ACC112 (cell line): ENCODE data around the gene CATSPER3.

Experiments
- H2AFZ ChIP-seq: fragments of 200-600 bp; sonication (generic); one replicate; pipeline ENCODE4 v1.6.0; 2017; ENCODE audit warnings: antibody characterized with exemption, low read length; ENCODE audit not compliant: unreplicated experiment
- H3K27ac ChIP-seq: fragments of 200-600 bp; sonication (generic); 2 replicates; pipeline ENCODE4 v1.5.1; 2014; ENCODE audit warnings: low read depth, mild to moderate bottlenecking, antibody characterized with exemption, low read length, moderate library complexity
- H3K27me3 ChIP-seq: fragments of 200-600 bp; sonication (generic); 2 replicates; pipeline ENCODE4 v1.6.1; 2014; ENCODE audit warnings: mild to moderate bottlenecking, antibody characterized with exemption, low read length, moderate library complexity, mixed read lengths; ENCODE audit not compliant: insufficient read depth
- H3K36me3 ChIP-seq: fragments of 200-600 bp; sonication (generic); 2 replicates; pipeline ENCODE4 v1.6.1; 2016; ENCODE audit warnings: mild to moderate bottlenecking, antibody characterized with exemption, low read length, moderate library complexity, mixed read lengths; ENCODE audit not compliant: insufficient read depth
- H3K4me1 ChIP-seq: fragments of 200-600 bp; sonication (generic); one replicate; pipeline ENCODE4 v1.6.1; 2016; ENCODE audit warnings: low read length, mixed read lengths; ENCODE audit not compliant: insufficient read depth, unreplicated experiment, control insufficient read depth
- H3K4me3 ChIP-seq: fragments of 200-600 bp; sonication (generic); 2 replicates; pipeline ENCODE4 v1.5.1; 2014; ENCODE audit warnings: mild to moderate bottlenecking, low read depth, low read length
- H3K79me2 ChIP-seq: fragments of 200-600 bp; sonication (generic); one replicate; pipeline ENCODE4 v1.6.0; 2016; ENCODE audit warnings: low read length; ENCODE audit not compliant: control insufficient read depth, unreplicated experiment, insufficient read depth

Gene CATSPER3

GRCh38 chr5:135011355-135012032 lies 43.8 kb downstream of the CATSPER3 start:
- Histone ChIP-seq H3K27me3 (no peaks in the 10 kb centered on the region), H3K4me3 (no peak overlapping the region), H3K36me3 (no peaks in the 10 kb centered on the region), H3K4me1 (no peaks in the 10 kb centered on the region), H2AFZ (no peak overlapping the region), H3K79me2 (no peaks in the 10 kb centered on the region), H3K27ac (no peak overlapping the region)

- Histone ChIP-seq H3K27ac (no peak overlapping the region), H3K79me2 (no peaks in the 10 kb centered on the region), H3K4me1 (no peaks in the 10 kb centered on the region), H3K27me3 (no peaks in the 10 kb centered on the region), H2AFZ (no peak overlapping the region), H3K4me3 (no peak overlapping the region), H3K36me3 (no peaks in the 10 kb centered on the region)
These were observed 44.4 kb downstream of the CATSPER3 start for GRCh38 chr5:135012033-135012588.

GRCh38 chr5:135012951-135013391 lies 45.3 kb downstream of the CATSPER3 start:
- Histone ChIP-seq H3K79me2 (no peaks in the 10 kb centered on the region), H3K4me1 (no peaks in the 10 kb centered on the region), H3K27me3 (no peaks in the 10 kb centered on the region), H3K4me3 (no peak overlapping the region), H3K27ac (no peak overlapping the region), H2AFZ (no peak overlapping the region), H3K36me3 (no peaks in the 10 kb centered on the region)

GRCh38 chr5:135013445-135013844 lies 45.7 kb downstream of the CATSPER3 start:
- no peak overlapping the region for H3K4me3 ChIP-seq
- H3K27me3 ChIP-seq, result no peaks in the 10 kb centered on the region
- H3K27ac ChIP-seq, result no peak overlapping the region
- H3K36me3 ChIP-seq, result no peaks in the 10 kb centered on the region
- H3K79me2 ChIP-seq, result no peaks in the 10 kb centered on the region
- H2AFZ ChIP-seq, result no peak overlapping the region
- H3K4me1 ChIP-seq, result no peaks in the 10 kb centered on the region

- no peaks in the 10 kb centered on the region for H3K27me3 ChIP-seq
- H3K79me2 ChIP-seq, result no peaks in the 10 kb centered on the region
- no peak overlapping the region for H3K4me3 ChIP-seq
- no peaks in the 10 kb centered on the region for H3K36me3 ChIP-seq
- H3K27ac ChIP-seq, result no peak overlapping the region
- no peaks in the 10 kb centered on the region for H3K4me1 ChIP-seq
- no peak overlapping the region for H2AFZ ChIP-seq
These were observed 46.4 kb downstream of the CATSPER3 start for GRCh38 chr5:135013947-135014570.

GRCh38 chr5:135015942-135016341 lies 48.2 kb downstream of the CATSPER3 start:
- Histone ChIP-seq H2AFZ (no peak overlapping the region), H3K4me3 (no peak overlapping the region), H3K36me3 (no peaks in the 10 kb centered on the region), H3K27ac (no peak overlapping the region), H3K79me2 (no peaks in the 10 kb centered on the region), H3K27me3 (no peaks in the 10 kb centered on the region), H3K4me1 (no peaks in the 10 kb centered on the region)

- no peak overlapping the region for H2AFZ ChIP-seq
- H3K27me3 ChIP-seq, result no peaks in the 10 kb centered on the region
- no peaks in the 10 kb centered on the region for H3K4me1 ChIP-seq
- no peak overlapping the region for H3K4me3 ChIP-seq
- H3K36me3 ChIP-seq, result no peaks in the 10 kb centered on the region
- no peaks in the 10 kb centered on the region for H3K79me2 ChIP-seq
- H3K27ac ChIP-seq, result no peak overlapping the region
These were observed 49.2 kb downstream of the CATSPER3 start for GRCh38 chr5:135016861-135017290.

- no peak overlapping the region for H3K4me3 ChIP-seq
- H3K4me1 ChIP-seq, result no peaks in the 10 kb centered on the region
- H3K36me3 ChIP-seq, result no peaks in the 10 kb centered on the region
- no peak overlapping the region for H3K27ac ChIP-seq
- no peaks in the 10 kb centered on the region for H3K27me3 ChIP-seq
- no peak overlapping the region for H2AFZ ChIP-seq
- no peaks in the 10 kb centered on the region for H3K79me2 ChIP-seq
These were observed 50.8 kb downstream of the CATSPER3 start for GRCh38 chr5:135018457-135018856.

- Histone ChIP-seq H3K36me3 (no peaks in the 10 kb centered on the region), H3K27ac (no peak overlapping the region), H3K4me1 (no peaks in the 10 kb centered on the region), H2AFZ (no peak overlapping the region), H3K79me2 (no peaks in the 10 kb centered on the region), H3K4me3 (no peak overlapping the region), H3K27me3 (no peaks in the 10 kb centered on the region)
These were observed 51.6 kb downstream of the CATSPER3 start for GRCh38 chr5:135019314-135019713.

GRCh38 chr5:135020111-135020895 lies 52.6 kb downstream of the CATSPER3 start:
- no peaks in the 10 kb centered on the region for H3K27me3 ChIP-seq
- no peak overlapping the region for H2AFZ ChIP-seq
- no peak overlapping the region for H3K4me3 ChIP-seq
- H3K27ac ChIP-seq, result no peak overlapping the region
- no peaks in the 10 kb centered on the region for H3K79me2 ChIP-seq
- H3K36me3 ChIP-seq, result no peaks in the 10 kb centered on the region
- H3K4me1 ChIP-seq, result no peaks in the 10 kb centered on the region
